Measurements from ENCODE around the gene GLRX3.

GLRX3 gene

DNA sequence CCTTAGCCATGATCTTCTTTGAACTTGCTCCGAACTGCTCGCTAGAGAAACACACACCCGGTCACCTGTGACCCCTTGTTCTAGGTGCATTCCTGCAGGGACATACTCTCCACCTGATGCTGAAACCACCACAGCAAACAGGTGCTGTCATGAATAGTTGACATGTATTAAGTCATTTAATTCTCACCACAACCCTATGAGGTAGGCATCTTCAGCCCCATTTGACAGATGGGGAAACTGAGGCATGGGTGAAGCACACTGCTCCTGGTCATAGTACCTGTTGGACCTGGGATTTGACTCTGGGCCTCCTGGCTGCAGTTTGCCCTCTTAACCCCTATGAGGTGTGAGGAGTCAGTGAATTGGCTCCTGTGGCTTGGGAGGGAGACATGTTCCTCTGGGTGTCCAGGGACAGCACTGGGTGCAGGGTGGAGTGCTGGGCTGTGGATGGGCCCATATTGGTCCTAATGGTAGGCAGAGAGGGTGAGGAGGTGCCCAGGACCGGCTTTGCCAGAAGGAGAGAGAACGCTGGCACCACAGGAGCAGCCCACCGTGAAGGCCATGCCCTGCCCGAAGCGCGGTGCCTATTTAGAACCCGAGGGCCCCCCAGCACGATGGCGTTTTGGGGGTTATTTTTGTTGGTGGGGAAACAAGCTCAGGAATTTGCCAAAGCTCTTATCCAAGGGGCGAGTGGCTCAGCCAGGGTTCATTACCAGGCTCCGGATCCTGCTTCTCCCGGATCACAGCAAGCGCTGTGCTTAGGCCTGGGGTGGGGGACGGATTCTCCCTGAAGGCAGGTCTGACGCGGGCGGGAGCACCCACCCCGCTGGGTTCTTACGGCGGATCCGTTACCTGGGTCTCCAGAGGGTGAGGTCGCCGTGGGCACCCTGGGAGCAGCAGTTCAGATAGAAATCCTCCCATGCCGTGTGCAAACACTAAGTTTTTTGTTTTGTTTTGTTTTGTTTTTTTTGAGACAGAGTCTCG is 52.3 kb downstream of the GLRX3 start:
- Histone ChIP-seq H3K36me3 (replicated peaks in 1 of 2; ENCODE audit: control insufficient read depth in 2 of 2, insufficient read depth in 2 of 2, low read length in 2 of 2) (peaks cover 10 to 46% of the 10 kb centered on the region in 2 donors), H2BK15ac (ENCODE audit: low read length) (no peak overlapping the region), H3K27ac (replicated peaks; ENCODE audit: low read length) (no peak overlapping the region), H3K23ac (ENCODE audit: low read depth, low read length, poor library complexity) (no peak overlapping the region), H4K8ac (ENCODE audit: low read depth, low read length) (no peak overlapping the region), H3K4me2 (ENCODE audit: insufficient read depth, low read length, poor library complexity, severe bottlenecking) (no peak overlapping the region), H2AFZ (ENCODE audit: low read length) (no peak overlapping the region), H3K4ac (ENCODE audit: low read length) (no peak overlapping the region), H3K4me3 (ENCODE audit: low read length in 2 of 2) (no peak overlapping the region), H3K4me1 (ENCODE audit: control insufficient read depth in 2 of 2, insufficient read depth in 1 of 2, low read depth in 1 of 2, low read length in 2 of 2) (peaks cover 0 to 6% of the 10 kb centered on the region in 2 donors), H3K9me3 (replicated peaks in 1 of 2; ENCODE audit: control insufficient read depth in 2 of 2, insufficient read depth in 1 of 2, low read depth in 1 of 2, low read length in 2 of 2) (peaks cover 0 to 2% of the 10 kb centered on the region in 2 donors), H3K79me1 (ENCODE audit: low read depth, low read length) (no peaks in the 10 kb centered on the region), H3K14ac (ENCODE audit: low read length) (no peak overlapping the region), H3K27me3 (ENCODE audit: control insufficient read depth in 3 of 3, insufficient read depth in 3 of 3, low read depth in 1 of 3, low read length in 3 of 3) (no peaks in the 10 kb centered on the region), H3K18ac (ENCODE audit: low read length) (no peak overlapping the region), H2BK12ac (ENCODE audit: low read length) (no peak overlapping the region), H3K9ac (ENCODE audit: low read depth, low read length, poor library complexity) (no peak overlapping the region), H2BK120ac (ENCODE audit: low read depth, low read length) (no peak overlapping the region), H2AK5ac (ENCODE audit: low read depth, low read length) (no peak overlapping the region), H4K91ac (ENCODE audit: low read depth, low read length, poor library complexity) (no peak overlapping the region), H2BK5ac (ENCODE audit: low read length) (no peak overlapping the region)
- WGBS, 2 donors (ENCODE audit: extremely low coverage in 2 of 2, insufficient read length in 2 of 2, insufficient replicate concordance in 1 of 2) = no CpG with 5 or more reads among the region's 28 CpGs
- no peak for DNase-seq (ENCODE audit: low spot score)

DNA sequence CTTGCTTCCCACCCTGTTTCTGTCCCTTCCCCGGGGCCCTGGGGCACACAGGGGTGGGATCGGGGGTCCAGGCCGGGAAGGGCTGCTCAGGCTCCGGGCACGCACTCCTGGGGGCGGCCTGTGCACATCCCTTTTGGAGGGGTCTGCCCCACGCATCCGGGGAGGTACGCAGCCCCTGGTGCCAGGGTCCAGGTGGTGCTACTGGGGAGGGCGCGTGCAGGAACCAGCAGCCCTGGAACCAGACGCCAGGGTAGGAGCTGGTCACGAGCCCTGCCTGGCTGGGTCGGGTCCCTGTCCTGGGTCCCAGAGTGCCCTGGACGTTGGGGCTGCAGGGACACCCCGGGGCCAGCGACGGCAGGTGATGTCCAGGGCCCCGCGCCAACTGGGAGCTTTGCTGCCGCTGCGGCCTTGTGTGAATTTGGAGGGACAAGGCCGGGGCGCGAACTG is 53.4 kb downstream of the GLRX3 start:
- Histone ChIP-seq H2BK5ac (ENCODE audit: low read length) (no peak overlapping the region), H2BK120ac (ENCODE audit: low read depth, low read length) (no peak overlapping the region), H2BK12ac (ENCODE audit: low read length) (peak overlapping the region; percentile 30), H3K18ac (ENCODE audit: low read length) (peak overlapping the region; percentile 71), H2BK15ac (ENCODE audit: low read length) (no peak overlapping the region), H4K8ac (ENCODE audit: low read depth, low read length) (no peak overlapping the region), H3K27me3 (ENCODE audit: control insufficient read depth in 3 of 3, insufficient read depth in 3 of 3, low read depth in 1 of 3, low read length in 3 of 3) (no peaks in the 10 kb centered on the region), H3K4me1 (ENCODE audit: control insufficient read depth in 2 of 2, insufficient read depth in 1 of 2, low read depth in 1 of 2, low read length in 2 of 2) (peaks cover 0 to 12% of the 10 kb centered on the region in 2 donors), H3K4me3 (ENCODE audit: low read length in 2 of 2) (no peak overlapping the region), H3K14ac (ENCODE audit: low read length) (no peak overlapping the region), H3K36me3 (replicated peaks in 1 of 2; ENCODE audit: control insufficient read depth in 2 of 2, insufficient read depth in 2 of 2, low read length in 2 of 2) (peaks cover 7 to 34% of the 10 kb centered on the region in 2 donors), H3K4me2 (ENCODE audit: insufficient read depth, low read length, poor library complexity, severe bottlenecking) (no peak overlapping the region), H3K27ac (replicated peaks; ENCODE audit: low read length) (no peak overlapping the region), H3K4ac (ENCODE audit: low read length) (no peak overlapping the region), H3K79me1 (ENCODE audit: low read depth, low read length) (no peaks in the 10 kb centered on the region), H3K9ac (ENCODE audit: low read depth, low read length, poor library complexity) (no peak overlapping the region), H2AK5ac (ENCODE audit: low read depth, low read length) (peak overlapping the region; percentile 85), H3K9me3 (replicated peaks in 1 of 2; ENCODE audit: control insufficient read depth in 2 of 2, insufficient read depth in 1 of 2, low read depth in 1 of 2, low read length in 2 of 2) (peaks cover 0 to 2% of the 10 kb centered on the region in 2 donors), H3K23ac (ENCODE audit: low read depth, low read length, poor library complexity) (peak overlapping the region; percentile 63), H4K91ac (ENCODE audit: low read depth, low read length, poor library complexity) (no peak overlapping the region), H2AFZ (ENCODE audit: low read length) (no peak overlapping the region)
- DNase-seq (ENCODE audit: low spot score) = no peak
- no CpG with 5 or more reads among the region's 25 CpGs for WGBS, 2 donors (ENCODE audit: extremely low coverage in 2 of 2, insufficient read length in 2 of 2, insufficient replicate concordance in 1 of 2)

DNA sequence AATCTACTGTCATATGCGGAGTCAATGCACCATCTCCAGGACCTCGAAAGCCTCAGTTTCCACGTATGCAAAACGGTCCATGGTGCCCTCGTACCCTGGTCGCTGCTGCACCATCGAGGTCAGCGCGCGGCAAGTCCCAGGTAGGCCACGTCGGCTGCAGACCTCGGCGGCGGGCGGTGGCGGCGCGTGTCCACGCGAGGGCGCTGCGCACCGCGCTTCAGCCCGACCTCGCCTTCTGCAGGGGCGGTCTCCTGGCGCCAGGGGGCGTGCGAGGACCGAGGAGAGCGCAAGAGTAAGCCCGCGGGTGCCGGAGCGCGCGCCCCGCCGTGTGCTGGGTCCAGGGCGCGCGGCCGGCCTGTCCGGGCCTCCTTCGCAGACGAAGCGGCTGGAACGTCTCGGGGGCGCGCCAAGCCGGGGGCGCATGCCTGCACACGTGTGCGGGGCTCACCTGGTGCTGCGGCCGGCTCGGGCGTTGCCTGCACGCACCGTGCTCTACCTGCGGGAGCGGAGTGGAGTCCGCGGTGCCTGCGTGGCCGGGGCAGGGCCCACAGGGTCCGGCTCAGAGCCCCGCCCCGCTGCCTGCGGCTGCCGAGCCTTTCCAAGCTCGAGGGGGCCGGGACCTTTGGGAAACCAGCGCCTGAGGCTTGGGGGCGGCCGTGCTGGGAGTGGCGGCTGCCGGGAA is 54.0 kb downstream of the GLRX3 start:
- Histone ChIP-seq H2AFZ (ENCODE audit: low read length) (no peak overlapping the region), H3K4me2 (ENCODE audit: insufficient read depth, low read length, poor library complexity, severe bottlenecking) (peak overlapping the region; percentile 87), H4K91ac (ENCODE audit: low read depth, low read length, poor library complexity) (no peak overlapping the region), H3K18ac (ENCODE audit: low read length) (peak overlapping the region; percentile 87), H3K14ac (ENCODE audit: low read length) (peak overlapping the region; percentile 85), H2BK5ac (ENCODE audit: low read length) (no peak overlapping the region), H3K9me3 (replicated peaks in 1 of 2; ENCODE audit: control insufficient read depth in 2 of 2, insufficient read depth in 1 of 2, low read depth in 1 of 2, low read length in 2 of 2) (peaks cover 0 to 2% of the 10 kb centered on the region in 2 donors), H3K27ac (replicated peaks; ENCODE audit: low read length) (no peak overlapping the region), H3K4ac (ENCODE audit: low read length) (peak overlapping the region; percentile 39), H3K4me3 (ENCODE audit: low read length in 2 of 2) (peak overlapping the region in 1 of 2 donors; percentile 86), H4K8ac (ENCODE audit: low read depth, low read length) (no peak overlapping the region), H3K23ac (ENCODE audit: low read depth, low read length, poor library complexity) (no peak overlapping the region), H2BK15ac (ENCODE audit: low read length) (no peak overlapping the region), H2BK120ac (ENCODE audit: low read depth, low read length) (peak overlapping the region; percentile 99), H3K79me1 (ENCODE audit: low read depth, low read length) (no peaks in the 10 kb centered on the region), H3K27me3 (ENCODE audit: control insufficient read depth in 3 of 3, insufficient read depth in 3 of 3, low read depth in 1 of 3, low read length in 3 of 3) (no peaks in the 10 kb centered on the region), H2AK5ac (ENCODE audit: low read depth, low read length) (peak overlapping the region; percentile 85), H3K4me1 (ENCODE audit: control insufficient read depth in 2 of 2, insufficient read depth in 1 of 2, low read depth in 1 of 2, low read length in 2 of 2) (peaks cover 0 to 12% of the 10 kb centered on the region in 2 donors), H2BK12ac (ENCODE audit: low read length) (peak overlapping the region; percentile 91), H3K36me3 (replicated peaks in 1 of 2; ENCODE audit: control insufficient read depth in 2 of 2, insufficient read depth in 2 of 2, low read length in 2 of 2) (peaks cover 2 to 29% of the 10 kb centered on the region in 2 donors), H3K9ac (ENCODE audit: low read depth, low read length, poor library complexity) (peak overlapping the region; percentile 92)
- WGBS, 2 donors (ENCODE audit: extremely low coverage in 2 of 2, insufficient read length in 2 of 2, insufficient replicate concordance in 1 of 2) = no CpG with 5 or more reads among the region's 81 CpGs
- peak; percentile 92 for DNase-seq (ENCODE audit: low spot score)

- H3K4me3 ChIP-seq (ENCODE audit: low read length in 2 of 2) = peak overlapping the region in 1 of 2 donors; percentile 86
- WGBS, 2 donors (ENCODE audit: extremely low coverage in 2 of 2, insufficient read length in 2 of 2, insufficient replicate concordance in 1 of 2) = no CpG with 5 or more reads among the region's 25 CpGs
Measured at GRCh38 chr10:130190737-130191115, 54.5 kb downstream of the GLRX3 start.

More at GRCh38 chr10:130190737-130191115, 54.5 kb downstream of the GLRX3 start:
- H3K23ac ChIP-seq (ENCODE audit: low read depth, low read length, poor library complexity) = peak overlapping the region; percentile 25
- no peak overlapping the region for H3K14ac ChIP-seq (ENCODE audit: low read length)
- peaks cover 0 to 2% of the 10 kb centered on the region in 2 donors for H3K9me3 ChIP-seq (replicated peaks in 1 of 2; ENCODE audit: control insufficient read depth in 2 of 2, insufficient read depth in 1 of 2, low read depth in 1 of 2, low read length in 2 of 2)
- H4K8ac ChIP-seq (ENCODE audit: low read depth, low read length) = no peak overlapping the region
- no peak overlapping the region for H2BK15ac ChIP-seq (ENCODE audit: low read length)
- no peaks in the 10 kb centered on the region for H3K27me3 ChIP-seq (ENCODE audit: control insufficient read depth in 3 of 3, insufficient read depth in 3 of 3, low read depth in 1 of 3, low read length in 3 of 3)
- no peak overlapping the region for H2BK12ac ChIP-seq (ENCODE audit: low read length)
- H2BK120ac ChIP-seq (ENCODE audit: low read depth, low read length) = peak overlapping the region; percentile 99
- H3K9ac ChIP-seq (ENCODE audit: low read depth, low read length, poor library complexity) = peak overlapping the region; percentile 91
- H3K79me1 ChIP-seq (ENCODE audit: low read depth, low read length) = no peaks in the 10 kb centered on the region
- no peak overlapping the region for H3K27ac ChIP-seq (replicated peaks; ENCODE audit: low read length)
- peaks cover 0 to 12% of the 10 kb centered on the region in 2 donors for H3K4me1 ChIP-seq (ENCODE audit: control insufficient read depth in 2 of 2, insufficient read depth in 1 of 2, low read depth in 1 of 2, low read length in 2 of 2)
- peaks cover 0 to 23% of the 10 kb centered on the region in 2 donors for H3K36me3 ChIP-seq (replicated peaks in 1 of 2; ENCODE audit: control insufficient read depth in 2 of 2, insufficient read depth in 2 of 2, low read length in 2 of 2)
- H2BK5ac ChIP-seq (ENCODE audit: low read length) = no peak overlapping the region
- H2AK5ac ChIP-seq (ENCODE audit: low read depth, low read length) = peak overlapping the region; percentile 54
- peak overlapping the region; percentile 87 for H3K4me2 ChIP-seq (ENCODE audit: insufficient read depth, low read length, poor library complexity, severe bottlenecking)
- H2AFZ ChIP-seq (ENCODE audit: low read length) = no peak overlapping the region
- peak overlapping the region; percentile 87 for H3K18ac ChIP-seq (ENCODE audit: low read length)
- H4K91ac ChIP-seq (ENCODE audit: low read depth, low read length, poor library complexity) = no peak overlapping the region
- no peak for DNase-seq (ENCODE audit: low spot score)
- H3K4ac ChIP-seq (ENCODE audit: low read length) = no peak overlapping the region

All from neuronal stem cell (in vitro differentiated cells).